Neural progenitor cell (in vitro differentiated cells): Measurements from ENCODE around the gene NANOG.

Experiments
- EZH2 ChIP-seq: fragments of 200-600 bp; sonication (generic); IDR thresholded peaks from 2 replicates; pipeline ENCODE4 v1.6.1; 2017; ENCODE audit warnings: antibody characterized with exemption, mild to moderate bottlenecking, moderate library complexity
- EZH2phosphoT487 ChIP-seq: fragments of 200-600 bp; sonication (generic); IDR thresholded peaks from 2 replicates; pipeline ENCODE4 v1.6.1; 2017; ENCODE audit warnings: antibody characterized with exemption
- TF ChIP-seq, protein P1 (sequence below): fragments of 200-600 bp; sonication (generic); IDR thresholded peaks from 2 replicates; pipeline ENCODE4 v1.5.1; 2017; ENCODE audit warnings: antibody characterized with exemption, mild to moderate bottlenecking

DNA sequence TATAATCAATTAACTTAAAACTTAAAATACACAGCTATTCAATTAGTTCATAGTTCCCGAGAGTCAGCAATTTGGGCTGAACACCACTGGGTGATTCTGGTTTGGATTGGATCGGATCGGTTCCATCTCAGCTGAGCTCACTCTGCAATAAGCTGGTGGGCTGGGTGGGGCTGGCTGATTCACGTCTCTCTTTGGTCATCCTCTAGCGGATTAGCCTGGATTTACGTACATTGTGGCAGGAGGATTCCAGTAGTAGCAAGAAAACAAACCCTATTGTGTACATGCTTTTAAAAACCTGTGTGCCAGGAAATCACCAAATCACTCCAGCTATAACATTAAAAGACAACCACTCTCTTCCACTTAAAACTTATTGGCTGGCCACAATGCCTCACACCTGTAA, 38.9 kb upstream of the NANOG start:
- TF ChIP-seq, protein P1, sequence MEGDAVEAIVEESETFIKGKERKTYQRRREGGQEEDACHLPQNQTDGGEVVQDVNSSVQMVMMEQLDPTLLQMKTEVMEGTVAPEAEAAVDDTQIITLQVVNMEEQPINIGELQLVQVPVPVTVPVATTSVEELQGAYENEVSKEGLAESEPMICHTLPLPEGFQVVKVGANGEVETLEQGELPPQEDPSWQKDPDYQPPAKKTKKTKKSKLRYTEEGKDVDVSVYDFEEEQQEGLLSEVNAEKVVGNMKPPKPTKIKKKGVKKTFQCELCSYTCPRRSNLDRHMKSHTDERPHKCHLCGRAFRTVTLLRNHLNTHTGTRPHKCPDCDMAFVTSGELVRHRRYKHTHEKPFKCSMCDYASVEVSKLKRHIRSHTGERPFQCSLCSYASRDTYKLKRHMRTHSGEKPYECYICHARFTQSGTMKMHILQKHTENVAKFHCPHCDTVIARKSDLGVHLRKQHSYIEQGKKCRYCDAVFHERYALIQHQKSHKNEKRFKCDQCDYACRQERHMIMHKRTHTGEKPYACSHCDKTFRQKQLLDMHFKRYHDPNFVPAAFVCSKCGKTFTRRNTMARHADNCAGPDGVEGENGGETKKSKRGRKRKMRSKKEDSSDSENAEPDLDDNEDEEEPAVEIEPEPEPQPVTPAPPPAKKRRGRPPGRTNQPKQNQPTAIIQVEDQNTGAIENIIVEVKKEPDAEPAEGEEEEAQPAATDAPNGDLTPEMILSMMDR = no peak
- no peak for TF ChIP-seq EZH2phosphoT487
- TF ChIP-seq EZH2 = no peak
